Measurements from ENCODE around the gene SSBP3. TPM values are rescaled to one million over a fixed set of nuclear protein-coding genes. Genes with fewer than 3 reads are reported as not detected.

Gene SSBP3
- total RNA-seq, 1 donor from 2014 or later = 84.4 TPM

DNA sequence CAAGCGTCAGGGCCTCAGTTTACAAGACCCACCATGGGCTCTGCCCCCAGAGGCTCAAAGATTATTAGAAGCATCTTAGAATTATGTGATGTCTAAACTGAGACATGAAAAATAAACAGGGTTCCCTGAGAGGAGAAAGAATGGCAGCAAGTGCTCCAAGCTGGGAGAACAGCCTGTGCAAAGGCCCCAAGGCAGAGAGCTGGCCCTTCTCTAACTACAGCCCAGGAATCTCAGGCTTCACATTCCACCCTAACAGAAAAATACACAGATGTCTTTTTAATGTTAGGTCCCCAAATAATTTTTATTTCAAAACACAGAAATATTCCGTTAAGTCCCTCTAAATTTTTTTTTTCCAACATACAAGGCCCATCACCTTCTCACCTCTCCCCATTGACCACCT, 21.7 kb downstream of the SSBP3 start:
- Mint-ChIP-seq H3K9me3 (no peaks in the 10 kb centered on the region), H3K4me3 (ENCODE audit: low read depth) (no peak overlapping the region), H3K27me3 (ENCODE audit: low read depth) (no peaks in the 10 kb centered on the region), H3K4me1 (ENCODE audit: low read depth) (peaks cover 19% of the 10 kb centered on the region), H3K36me3 (ENCODE audit: low read depth) (peaks cover 22% of the 10 kb centered on the region), H3K27ac (peak overlapping the region; percentile 24)
- intact Hi-C loops (cut with micrococcal nuclease) = no loop called here
- DNase-seq (ENCODE audit: low spot score) = no peak

DNA sequence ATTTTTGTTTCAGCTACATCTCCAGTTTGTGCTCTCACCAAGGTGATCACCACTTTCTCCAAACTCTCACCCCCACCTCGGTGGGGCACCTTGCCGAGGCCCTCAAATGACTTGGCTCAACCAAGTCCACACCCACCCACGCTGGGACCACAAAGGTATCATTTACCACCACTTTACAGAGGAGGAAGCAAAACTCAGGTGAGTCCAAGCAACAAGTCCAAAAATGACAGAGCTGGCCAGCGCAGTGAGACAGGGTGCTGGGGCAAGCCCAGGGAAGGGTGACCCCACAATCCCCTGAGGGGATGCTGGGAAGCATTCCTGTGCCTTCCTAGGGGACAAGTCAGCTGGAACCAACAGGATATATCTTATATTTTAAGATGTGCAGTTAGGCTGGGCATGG, 24.7 kb downstream of the SSBP3 start:
- Mint-ChIP-seq H3K27me3 (ENCODE audit: low read depth) (no peaks in the 10 kb centered on the region), H3K27ac (no peak overlapping the region), H3K36me3 (ENCODE audit: low read depth) (peaks cover 25% of the 10 kb centered on the region), H3K4me1 (ENCODE audit: low read depth) (peaks cover 34% of the 10 kb centered on the region), H3K4me3 (ENCODE audit: low read depth) (no peak overlapping the region), H3K9me3 (no peaks in the 10 kb centered on the region)
- intact Hi-C loops (cut with micrococcal nuclease) = no loop called here
- DNase-seq (ENCODE audit: low spot score) = no peak

DNA sequence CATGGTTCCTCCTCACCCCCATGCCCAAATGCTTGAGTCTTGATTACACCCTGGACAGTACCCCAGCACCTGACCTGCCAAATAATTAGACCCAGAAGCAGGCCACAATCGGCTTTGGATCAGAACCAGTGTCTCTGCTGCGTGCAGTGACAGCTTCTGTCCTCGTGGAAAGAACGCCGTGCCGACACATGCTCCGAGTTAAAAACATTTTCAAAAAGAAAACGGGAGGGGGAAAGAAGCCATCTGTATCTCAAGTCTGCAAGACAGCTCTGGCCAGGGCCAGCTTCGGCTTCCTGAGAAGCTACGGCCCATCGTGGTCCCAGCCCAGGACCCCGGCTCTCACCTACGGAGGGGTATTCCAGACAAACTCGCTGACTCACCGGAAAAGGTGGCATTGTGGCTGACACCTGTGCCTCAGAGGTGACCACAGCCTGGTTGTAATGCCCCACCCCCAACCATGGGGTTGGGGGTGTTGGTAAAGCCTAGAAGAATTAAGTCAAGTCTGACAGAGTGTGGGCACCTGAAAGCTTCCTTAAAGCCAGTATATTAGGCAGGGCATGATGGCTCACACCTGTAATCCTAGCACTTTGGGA, 25.8 kb downstream of the SSBP3 start:
- intact Hi-C loops (cut with micrococcal nuclease) = no loop called here
- no peaks in the 10 kb centered on the region for H3K27me3 Mint-ChIP-seq (ENCODE audit: low read depth)
- DNase-seq (ENCODE audit: low spot score) = no peak
- H3K27ac Mint-ChIP-seq = no peak overlapping the region
- peaks cover 34% of the 10 kb centered on the region for H3K4me1 Mint-ChIP-seq (ENCODE audit: low read depth)
- no peak overlapping the region for H3K4me3 Mint-ChIP-seq (ENCODE audit: low read depth)
- peaks cover 20% of the 10 kb centered on the region for H3K36me3 Mint-ChIP-seq (ENCODE audit: low read depth)
- H3K9me3 Mint-ChIP-seq = no peaks in the 10 kb centered on the region

DNA sequence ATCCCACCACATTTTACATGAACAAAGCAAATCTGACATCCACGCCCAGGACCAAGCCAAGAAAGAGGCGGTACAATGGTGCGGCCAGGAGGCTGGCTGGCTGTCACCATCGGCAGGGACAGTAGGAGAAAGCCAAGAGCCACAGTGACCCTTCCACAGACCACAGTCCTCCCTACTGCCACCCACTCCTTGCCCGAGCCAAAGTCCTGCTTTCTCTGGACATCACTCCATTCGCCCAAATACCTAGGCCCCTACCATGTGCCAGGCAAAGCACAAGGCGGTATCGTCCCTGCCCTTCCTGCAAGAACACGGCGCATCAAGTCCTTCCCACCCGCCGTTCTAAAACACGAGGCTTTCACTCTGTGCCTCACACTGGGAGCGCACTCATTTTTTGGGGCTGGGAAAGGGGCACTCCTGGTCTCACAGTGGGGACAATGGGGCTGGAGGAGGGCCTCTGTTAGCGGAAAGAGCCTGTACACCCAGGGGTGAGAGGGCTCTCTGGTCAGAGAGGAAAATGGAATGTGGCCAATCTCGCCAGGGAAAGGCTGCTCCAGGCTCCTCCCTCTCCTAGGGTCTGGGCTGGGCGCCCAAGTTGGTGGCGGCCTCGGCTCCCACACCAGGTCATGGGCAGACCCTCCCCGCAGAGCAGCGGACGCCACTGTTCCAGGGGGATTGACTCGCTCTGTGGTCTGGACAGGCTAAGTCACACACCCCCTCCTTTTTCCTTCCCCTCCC, 26.5 kb downstream of the SSBP3 start:
- H3K4me3 Mint-ChIP-seq (ENCODE audit: low read depth) = no peak overlapping the region
- DNase-seq (ENCODE audit: low spot score) = no peak
- H3K4me1 Mint-ChIP-seq (ENCODE audit: low read depth) = peaks cover 34% of the 10 kb centered on the region
- no peak overlapping the region for H3K27ac Mint-ChIP-seq
- H3K27me3 Mint-ChIP-seq (ENCODE audit: low read depth) = no peaks in the 10 kb centered on the region
- H3K36me3 Mint-ChIP-seq (ENCODE audit: low read depth) = peaks cover 16% of the 10 kb centered on the region
- intact Hi-C loops (cut with micrococcal nuclease) = no loop called here
- H3K9me3 Mint-ChIP-seq = no peaks in the 10 kb centered on the region

DNA sequence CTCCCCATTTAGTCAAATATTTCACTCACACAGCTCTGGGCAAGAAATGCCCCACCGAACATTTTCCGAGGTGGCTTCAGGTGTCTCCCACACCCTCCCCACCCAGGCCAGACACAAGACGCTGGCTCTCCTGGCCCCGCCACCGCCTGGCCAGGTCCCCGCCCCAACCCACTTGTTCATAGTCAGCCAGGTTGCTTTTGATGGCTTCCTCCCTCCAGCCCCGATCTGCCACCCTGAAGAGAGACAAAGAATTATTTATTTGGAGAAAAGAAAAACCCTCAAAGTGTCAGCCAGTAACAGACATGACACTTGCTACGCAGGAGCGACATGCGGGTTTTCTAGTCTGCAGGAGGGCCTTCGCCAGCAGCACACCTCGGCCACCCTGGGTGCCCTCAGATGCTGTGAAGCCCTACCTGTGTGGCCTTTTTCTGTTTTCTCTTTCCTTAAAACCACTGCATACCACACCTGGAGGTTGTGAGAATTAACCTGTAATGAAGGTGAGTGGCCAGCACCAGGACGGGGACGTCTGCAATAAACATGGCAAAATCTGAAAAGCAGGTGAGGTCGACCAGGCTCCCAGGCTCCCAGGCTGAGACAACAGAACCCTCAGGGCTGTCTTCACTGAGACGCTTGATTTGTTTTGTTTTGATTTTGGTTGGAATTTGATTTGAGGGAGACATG, 27.2 kb downstream of the SSBP3 start:
- intact Hi-C loops (cut with micrococcal nuclease) = no loop called here
- Mint-ChIP-seq H3K4me1 (ENCODE audit: low read depth) (peaks cover 33% of the 10 kb centered on the region), H3K9me3 (no peaks in the 10 kb centered on the region), H3K4me3 (ENCODE audit: low read depth) (no peak overlapping the region), H3K36me3 (ENCODE audit: low read depth) (peaks cover 20% of the 10 kb centered on the region), H3K27me3 (ENCODE audit: low read depth) (no peaks in the 10 kb centered on the region), H3K27ac (no peak overlapping the region)
- DNase-seq (ENCODE audit: low spot score) = no peak

DNA sequence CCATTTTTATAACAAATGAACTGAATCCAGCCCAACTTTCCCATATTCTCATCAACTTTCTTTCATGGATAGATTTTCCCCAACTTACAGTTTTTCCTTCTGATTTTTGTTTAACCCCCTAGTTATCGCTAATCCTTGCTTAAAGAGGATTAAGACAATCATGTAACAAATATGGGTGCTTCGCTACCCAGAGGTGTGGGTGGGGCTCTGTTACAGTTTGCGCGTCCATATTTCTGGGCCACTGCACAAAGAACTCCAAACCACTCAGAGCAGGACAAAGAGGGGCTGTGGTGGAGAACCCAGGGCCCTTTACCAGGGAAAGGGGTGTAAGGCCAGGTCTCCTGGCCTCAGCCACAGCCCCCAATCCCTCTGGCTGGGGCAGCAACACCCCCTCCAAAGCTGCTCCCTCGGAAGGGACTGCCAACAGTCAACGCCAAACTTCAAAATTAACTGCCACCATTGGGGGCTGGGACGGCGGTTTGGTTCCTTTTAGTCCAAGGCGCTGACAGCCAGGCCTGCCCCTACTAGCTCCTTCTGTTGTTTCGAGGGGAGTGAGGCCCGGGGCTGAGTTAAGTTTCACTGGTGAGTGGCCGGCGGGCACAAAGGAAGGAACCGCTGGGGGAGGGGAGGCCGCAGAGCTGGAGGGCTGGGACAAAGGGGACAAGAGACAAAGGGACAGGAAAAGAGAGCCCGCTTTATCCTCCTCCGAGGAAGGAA, 27.9 kb downstream of the SSBP3 start:
- Mint-ChIP-seq H3K9me3 (no peaks in the 10 kb centered on the region), H3K4me1 (ENCODE audit: low read depth) (peaks cover 31% of the 10 kb centered on the region), H3K27ac (no peak overlapping the region), H3K4me3 (ENCODE audit: low read depth) (no peak overlapping the region), H3K36me3 (ENCODE audit: low read depth) (peaks cover 20% of the 10 kb centered on the region), H3K27me3 (ENCODE audit: low read depth) (no peaks in the 10 kb centered on the region)
- intact Hi-C loops (cut with micrococcal nuclease) = no loop called here
- DNase-seq (ENCODE audit: low spot score) = no peak

DNA sequence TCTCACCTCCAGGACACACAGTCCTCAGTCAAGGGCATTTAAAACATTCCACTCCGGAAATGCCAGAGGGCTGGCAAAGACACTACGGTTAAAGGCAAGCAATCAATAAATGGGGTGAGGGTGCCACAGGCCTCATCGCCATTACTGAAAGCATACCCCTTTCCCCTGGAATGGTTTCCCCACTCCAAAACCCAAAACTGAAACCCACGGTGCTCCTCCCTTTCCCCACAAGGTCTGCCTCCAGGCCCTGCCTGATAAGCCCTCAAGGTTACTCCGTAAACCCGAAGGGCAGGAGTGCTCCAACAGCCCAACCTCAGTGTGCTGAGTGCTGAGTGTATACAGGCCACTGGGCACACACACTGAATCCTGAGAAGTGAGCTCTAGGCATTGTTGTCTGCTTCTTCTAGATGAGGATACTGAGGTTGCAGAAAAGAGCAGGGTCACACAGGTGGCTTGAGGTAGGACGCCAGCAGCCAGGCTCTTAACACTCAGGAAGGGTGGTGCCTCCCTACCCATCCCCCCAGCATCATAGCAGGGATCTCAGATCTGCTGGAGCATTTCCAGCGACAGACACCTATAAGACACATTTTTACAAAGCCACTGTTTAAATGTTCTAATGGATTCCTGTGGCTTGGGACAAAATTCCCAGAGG, 29.0 kb downstream of the SSBP3 start:
- Mint-ChIP-seq H3K27me3 (ENCODE audit: low read depth) (no peaks in the 10 kb centered on the region), H3K4me1 (ENCODE audit: low read depth) (peaks cover 39% of the 10 kb centered on the region), H3K36me3 (ENCODE audit: low read depth) (peaks cover 20% of the 10 kb centered on the region), H3K27ac (no peak overlapping the region), H3K9me3 (no peaks in the 10 kb centered on the region), H3K4me3 (ENCODE audit: low read depth) (no peak overlapping the region)
- intact Hi-C loops (cut with micrococcal nuclease) = no loop called here
- no peak for DNase-seq (ENCODE audit: low spot score)

DNA sequence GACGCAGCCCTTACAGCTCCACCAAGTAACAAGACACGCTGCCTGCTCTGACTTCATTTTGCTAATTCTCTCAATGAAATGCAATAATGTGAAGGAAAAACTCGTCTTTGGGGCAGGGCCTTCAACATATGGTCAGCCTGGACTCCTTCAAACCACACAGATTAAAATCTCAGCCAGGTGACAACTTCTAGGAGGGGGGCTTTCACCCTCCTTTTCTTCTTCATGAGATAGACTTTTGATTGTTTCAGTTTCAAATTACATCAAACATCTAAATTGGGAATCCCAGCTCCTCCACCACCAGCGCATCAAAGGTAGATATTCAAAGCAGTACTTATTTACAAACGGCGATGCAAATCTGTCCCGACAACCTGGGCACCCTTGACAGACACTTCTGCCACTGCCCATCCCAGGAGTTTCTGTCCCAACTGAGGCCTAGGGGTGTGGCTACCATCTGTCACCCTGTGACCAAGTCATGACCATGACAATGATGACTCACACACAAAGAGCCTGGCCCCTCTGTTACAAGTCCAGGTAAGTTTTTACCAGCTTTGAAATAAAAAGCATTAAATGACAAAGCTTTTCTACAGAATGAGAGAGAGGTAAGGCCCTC, 29.7 kb downstream of the SSBP3 start:
- intact Hi-C loops (cut with micrococcal nuclease) = loop anchor here (1.0 kb wide), 1 partner anchor 28 kb away; no protein-coding TSS in a partner anchor
- no peak for DNase-seq (ENCODE audit: low spot score)
- H3K9me3 Mint-ChIP-seq = no peaks in the 10 kb centered on the region

DNA sequence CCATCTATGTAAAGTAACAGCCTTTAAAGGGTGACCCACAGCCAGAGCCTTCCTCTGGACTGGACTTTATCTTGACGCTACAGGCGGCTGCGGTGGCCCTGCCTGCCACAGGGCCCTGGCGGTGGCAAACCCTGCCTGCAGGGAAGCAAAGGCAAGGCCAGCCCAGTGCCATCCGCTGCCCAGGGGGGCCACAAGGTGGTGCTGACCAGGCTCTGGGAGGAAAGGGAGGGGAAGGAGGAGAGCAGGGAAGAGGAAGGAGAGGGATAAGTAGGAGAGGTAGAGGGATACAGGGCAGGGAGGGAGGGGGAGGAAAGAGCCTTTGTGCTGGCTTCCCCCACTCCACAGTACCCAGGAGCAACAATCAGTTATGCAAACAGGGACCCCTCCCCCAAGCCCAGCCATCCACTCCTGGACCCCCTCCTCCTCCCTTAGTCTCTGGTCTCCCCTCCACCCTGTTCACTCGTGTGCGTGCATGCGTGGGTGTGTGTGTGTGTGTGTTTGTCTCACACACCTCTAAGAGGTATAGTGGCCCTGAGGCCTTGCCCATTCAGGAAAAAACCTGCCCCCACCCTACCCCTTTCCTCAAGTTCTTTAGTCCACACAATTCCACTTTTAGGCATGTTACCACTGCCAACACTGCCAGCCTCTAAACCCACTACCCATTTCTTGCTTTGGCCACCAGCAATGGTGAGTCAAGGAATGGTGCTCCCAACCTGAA, 30.3 kb downstream of the SSBP3 start:
- Mint-ChIP-seq H3K27me3 (ENCODE audit: low read depth) (no peaks in the 10 kb centered on the region), H3K36me3 (ENCODE audit: low read depth) (peaks cover 16% of the 10 kb centered on the region), H3K9me3 (no peaks in the 10 kb centered on the region), H3K4me3 (ENCODE audit: low read depth) (no peak overlapping the region), H3K4me1 (ENCODE audit: low read depth) (peaks cover 42% of the 10 kb centered on the region), H3K27ac (peak overlapping the region; percentile 72)
- DNase-seq (ENCODE audit: low spot score) = no peak
- intact Hi-C loops (cut with micrococcal nuclease) = loop anchor here (1.0 kb wide), 1 partner anchor 28 kb away; no protein-coding TSS in a partner anchor

More for the DNA sequence above, 29.7 kb downstream of the SSBP3 start:
- Mint-ChIP-seq H3K36me3 (ENCODE audit: low read depth) (peaks cover 18% of the 10 kb centered on the region), H3K4me3 (ENCODE audit: low read depth) (no peak overlapping the region), H3K27ac (peak overlapping the region; percentile 72), H3K4me1 (ENCODE audit: low read depth) (peaks cover 41% of the 10 kb centered on the region), H3K27me3 (ENCODE audit: low read depth) (no peaks in the 10 kb centered on the region)

DNA sequence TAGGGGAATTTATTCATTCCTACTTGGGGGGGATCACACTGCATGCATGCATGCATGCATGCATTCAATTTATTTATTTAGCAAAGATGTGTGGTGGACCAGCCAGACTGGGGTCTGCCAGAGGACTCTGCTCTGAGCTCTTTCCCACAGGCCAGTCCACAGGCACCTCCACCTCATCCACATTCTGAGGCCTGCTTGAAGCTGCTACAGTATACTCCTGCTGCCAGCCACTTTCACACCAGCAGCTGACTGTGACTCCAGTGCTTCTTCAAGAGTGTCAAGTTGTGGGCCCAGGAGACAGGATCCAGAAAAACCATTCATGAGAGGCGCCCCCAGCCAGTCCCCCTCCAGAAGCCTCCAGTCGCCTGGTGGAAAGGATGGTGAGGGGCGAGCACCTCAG, 30.9 kb downstream of the SSBP3 start:
- H3K4me1 Mint-ChIP-seq (ENCODE audit: low read depth) = peaks cover 41% of the 10 kb centered on the region

DNA sequence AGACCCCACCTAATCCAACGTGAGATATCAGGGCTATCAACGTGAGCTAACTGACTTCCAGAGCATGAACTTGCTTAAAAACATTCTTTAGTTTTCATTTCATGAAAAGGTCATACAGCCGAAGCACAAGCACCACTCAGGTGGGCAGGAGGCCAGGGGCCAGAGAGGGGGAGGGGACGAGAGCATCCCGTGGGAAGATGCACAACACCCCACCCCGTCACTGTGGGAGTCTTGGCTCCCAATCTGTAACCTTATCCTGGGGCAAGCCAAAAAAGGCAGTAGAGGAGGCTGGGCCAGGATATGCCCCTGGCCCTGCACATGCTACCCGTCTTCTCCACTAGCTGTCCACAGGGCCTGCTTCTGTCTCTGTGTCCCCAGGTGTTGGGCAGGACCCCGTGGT, 31.4 kb downstream of the SSBP3 start:
- no peak for DNase-seq (ENCODE audit: low spot score)
- H3K4me3 Mint-ChIP-seq (ENCODE audit: low read depth) = no peak overlapping the region
- intact Hi-C loops (cut with micrococcal nuclease) = no loop called here
- H3K27me3 Mint-ChIP-seq (ENCODE audit: low read depth) = no peaks in the 10 kb centered on the region
- no peak overlapping the region for H3K27ac Mint-ChIP-seq
- peaks cover 16% of the 10 kb centered on the region for H3K36me3 Mint-ChIP-seq (ENCODE audit: low read depth)
- peaks cover 39% of the 10 kb centered on the region for H3K4me1 Mint-ChIP-seq (ENCODE audit: low read depth)
- H3K9me3 Mint-ChIP-seq = no peaks in the 10 kb centered on the region

More for the DNA sequence above, 30.9 kb downstream of the SSBP3 start:
- H3K27ac Mint-ChIP-seq = no peak overlapping the region
- intact Hi-C loops (cut with micrococcal nuclease) = no loop called here
- no peaks in the 10 kb centered on the region for H3K27me3 Mint-ChIP-seq (ENCODE audit: low read depth)
- H3K36me3 Mint-ChIP-seq (ENCODE audit: low read depth) = peaks cover 16% of the 10 kb centered on the region
- DNase-seq (ENCODE audit: low spot score) = no peak
- H3K4me3 Mint-ChIP-seq (ENCODE audit: low read depth) = no peak overlapping the region
- H3K9me3 Mint-ChIP-seq = no peaks in the 10 kb centered on the region
